ENCODE data around the gene GIMAP4.

GRCh38 chr7:150580638-150581394, 13.6 kb downstream of the GIMAP4 start:
- no peak for TF ChIP-seq TAF1 (IDR thresholded peaks at IDR 0.05; ENCODE audit: borderline replicate concordance, insufficient read depth, low read length)
- no peak for TF ChIP-seq POLR2AphosphoS5 (IDR thresholded peaks at IDR 0.05; ENCODE audit: low read depth, low read length)
